Muscle of leg (tissue), 11 donors: Measurements from ENCODE around the gene ATP2B2. TPM values are rescaled to one million over a fixed set of nuclear protein-coding genes. Genes with fewer than 3 reads are reported as not detected.

ENCODE experiments used
- DNase-seq: peaks from one replicate; pipeline ENCODE4 v3.0.0; 2013
- H3K27ac ChIP-seq: one replicate; pipeline ENCODE4 v1.5.1; 2013; ENCODE audit warnings: mild to moderate bottlenecking, low read length, control low read depth
- H3K27me3 ChIP-seq: one replicate; pipeline ENCODE4 v1.6.1; 2013; ENCODE audit warnings: low read length; ENCODE audit not compliant: control insufficient read depth, insufficient read depth
- H3K36me3 ChIP-seq: one replicate; pipeline ENCODE4 v1.6.1; 2013; ENCODE audit warnings: low read length; ENCODE audit not compliant: control insufficient read depth, insufficient read depth
- H3K4me1 ChIP-seq: one replicate; pipeline ENCODE4 v1.6.1; 2013; ENCODE audit warnings: low read length; ENCODE audit not compliant: control insufficient read depth, insufficient read depth
- H3K4me3 ChIP-seq: one replicate; pipeline ENCODE4 v1.5.1; 2013; ENCODE audit warnings: low read length, control low read depth
- H3K9me3 ChIP-seq: replicated peaks from 2 replicates; pipeline ENCODE4 v1.6.1; 2013; ENCODE audit warnings: low read depth, low read length; ENCODE audit not compliant: control insufficient read depth
- WGBS: methylation state at CpG from one replicate; pipeline ENCODE4 v1.1.5; 2013; ENCODE audit warnings: missing lambda C conversion rate; ENCODE audit not compliant: insufficient coverage; 5-methylcytosine and 5-hydroxymethylcytosine counted together
- polyA plus RNA-seq, 8 donors: library from polyadenylated mRNA; unstranded; fragments of 120-200 nt; gene quantifications; one replicate each; pipeline versions ENCODE4 v1.2.1 to v1.2.3, GENCODE V29; 2013; ENCODE audit warnings: inconsistent platforms in 1 of 8, low replicate concordance in 1 of 8; ENCODE audit not compliant: insufficient read length in 8 of 8, insufficient read depth in 1 of 8
- total RNA-seq: library from RNA; stranded (reverse); fragments of 120-200 nt; gene quantifications from one replicate; pipeline ENCODE4 v1.2.4, GENCODE V29; 2013

ATP2B2 gene
- total and polyA plus RNA-seq, 9 donors, result 0.39 to 6.9 (median 3.6) TPM

- no peak overlapping the region for H3K4me3 ChIP-seq
- DNase-seq, result no peak
- H3K9me3 ChIP-seq, result no peaks in the 10 kb centered on the region
- H3K27ac ChIP-seq, result no peak overlapping the region
- H3K4me1 ChIP-seq, result peaks cover 8% of the 10 kb centered on the region
- H3K27me3 ChIP-seq, result peaks cover 3% of the 10 kb centered on the region
- 64% methylated on average over 13 of the region's 15 CpGs for WGBS
- no peaks in the 10 kb centered on the region for H3K36me3 ChIP-seq
These were observed 126.2 kb downstream of the ATP2B2 start for GRCh38 chr3:10379161-10379560.

GRCh38 chr3:10378742-10379141, 126.6 kb downstream of the ATP2B2 start:
- Histone ChIP-seq H3K36me3 (no peaks in the 10 kb centered on the region), H3K27me3 (peaks cover 3% of the 10 kb centered on the region), H3K4me1 (peaks cover 12% of the 10 kb centered on the region), H3K4me3 (no peak overlapping the region), H3K27ac (no peak overlapping the region), H3K9me3 (no peaks in the 10 kb centered on the region)
- DNase-seq, result no peak
- 57% methylated on average over 1 of the region's 7 CpGs for WGBS

GRCh38 chr3:10378246-10378645, 127.1 kb downstream of the ATP2B2 start:
- 71% methylated on average over 16 of the region's 16 CpGs for WGBS
- Histone ChIP-seq H3K4me1 (peaks cover 12% of the 10 kb centered on the region), H3K36me3 (no peaks in the 10 kb centered on the region), H3K9me3 (no peaks in the 10 kb centered on the region), H3K4me3 (no peak overlapping the region), H3K27me3 (peaks cover 3% of the 10 kb centered on the region), H3K27ac (no peak overlapping the region)
- no peak for DNase-seq

- WGBS, result 47% methylated on average over 8 of the region's 16 CpGs
- H3K9me3 ChIP-seq, result no peaks in the 10 kb centered on the region
- H3K36me3 ChIP-seq, result no peaks in the 10 kb centered on the region
- peaks cover 12% of the 10 kb centered on the region for H3K4me1 ChIP-seq
- peak; percentile 26 for DNase-seq
- peaks cover 3% of the 10 kb centered on the region for H3K27me3 ChIP-seq
- no peak overlapping the region for H3K27ac ChIP-seq
- H3K4me3 ChIP-seq, result no peak overlapping the region
These were observed 128.1 kb downstream of the ATP2B2 start for GRCh38 chr3:10377148-10377725.

- no peaks in the 10 kb centered on the region for H3K9me3 ChIP-seq
- H3K27ac ChIP-seq, result no peak overlapping the region
- peaks cover under 1% of the 10 kb centered on the region for H3K27me3 ChIP-seq
- WGBS, result 43% methylated on average over 6 of the region's 6 CpGs
- no peaks in the 10 kb centered on the region for H3K36me3 ChIP-seq
- DNase-seq, result no peak
- no peak overlapping the region for H3K4me3 ChIP-seq
- peaks cover 12% of the 10 kb centered on the region for H3K4me1 ChIP-seq
These were observed 129.0 kb downstream of the ATP2B2 start for GRCh38 chr3:10376353-10376752.

GRCh38 chr3:10375296-10376053, 129.9 kb downstream of the ATP2B2 start:
- H3K36me3 ChIP-seq, result no peaks in the 10 kb centered on the region
- H3K27ac ChIP-seq, result no peak overlapping the region
- 87% methylated on average over 18 of the region's 23 CpGs for WGBS
- no peak for DNase-seq
- peaks cover 12% of the 10 kb centered on the region for H3K4me1 ChIP-seq
- no peaks in the 10 kb centered on the region for H3K27me3 ChIP-seq
- no peak overlapping the region for H3K4me3 ChIP-seq
- H3K9me3 ChIP-seq, result no peaks in the 10 kb centered on the region

- H3K9me3 ChIP-seq, result no peaks in the 10 kb centered on the region
- peak; percentile 11 for DNase-seq
- no peak overlapping the region for H3K4me3 ChIP-seq
- peaks cover 12% of the 10 kb centered on the region for H3K4me1 ChIP-seq
- 69% methylated on average over 11 of the region's 11 CpGs for WGBS
- H3K36me3 ChIP-seq, result no peaks in the 10 kb centered on the region
- H3K27me3 ChIP-seq, result no peaks in the 10 kb centered on the region
- no peak overlapping the region for H3K27ac ChIP-seq
These were observed 131.1 kb downstream of the ATP2B2 start for GRCh38 chr3:10374311-10374710.

GRCh38 chr3:10373686-10374261, 131.6 kb downstream of the ATP2B2 start:
- Histone ChIP-seq H3K4me1 (peaks cover 12% of the 10 kb centered on the region), H3K36me3 (no peaks in the 10 kb centered on the region), H3K27ac (no peak overlapping the region), H3K9me3 (no peaks in the 10 kb centered on the region), H3K4me3 (no peak overlapping the region), H3K27me3 (no peaks in the 10 kb centered on the region)
- no peak for DNase-seq
- 69% methylated on average over 9 of the region's 11 CpGs for WGBS

- Histone ChIP-seq H3K27me3 (no peaks in the 10 kb centered on the region), H3K36me3 (no peaks in the 10 kb centered on the region), H3K9me3 (no peaks in the 10 kb centered on the region), H3K27ac (no peak overlapping the region), H3K4me1 (peaks cover 9% of the 10 kb centered on the region), H3K4me3 (no peak overlapping the region)
- 94% methylated on average over 9 of the region's 10 CpGs for WGBS
- no peak for DNase-seq
These were observed 133.6 kb downstream of the ATP2B2 start for GRCh38 chr3:10371789-10372188.

GRCh38 chr3:10371167-10371566, 134.2 kb downstream of the ATP2B2 start:
- WGBS, result 90% methylated on average over 3 of the region's 3 CpGs

More at GRCh38 chr3:10371167-10371566, 134.2 kb downstream of the ATP2B2 start:
- no peaks in the 10 kb centered on the region for H3K27me3 ChIP-seq
- no peaks in the 10 kb centered on the region for H3K36me3 ChIP-seq
- no peak overlapping the region for H3K4me3 ChIP-seq
- no peaks in the 10 kb centered on the region for H3K9me3 ChIP-seq
- H3K4me1 ChIP-seq, result peaks cover 8% of the 10 kb centered on the region
- no peak for DNase-seq
- H3K27ac ChIP-seq, result no peak overlapping the region
